Liver (tissue), 3 donors: ENCODE data around the gene CHPF2.

Source experiments
- ATF3 ChIP-seq: IDR thresholded peaks from 2 replicates; pipeline ENCODE4 v1.6.1; 2016; ENCODE audit warnings: antibody characterized with exemption
- CTCF ChIP-seq: fragments of 150-350 bp; IDR thresholded peaks from 2 replicates; pipeline ENCODE4 v1.5.1; 2017; ENCODE audit warnings: improper control_type of control experiment, low read depth, low read length; ENCODE audit not compliant: missing input control
- EGR1 ChIP-seq, 2 donors: IDR thresholded peaks; 2 replicates each; pipeline ENCODE4 v1.6.1; 2016 to 2018; ENCODE audit warnings: antibody characterized with exemption in 2 of 2, low read depth in 2 of 2
- FOXA1 ChIP-seq: IDR thresholded peaks from 2 replicates; pipeline ENCODE4 v1.6.1; 2016; ENCODE audit warnings: antibody characterized with exemption
- GABPA ChIP-seq, 2 donors: IDR thresholded peaks in 1 of 2; conservative IDR thresholded peaks in 1 of 2; 2 replicates each; pipeline ENCODE4 v1.6.1; 2016; ENCODE audit warnings: antibody characterized with exemption in 2 of 2, mild to moderate bottlenecking in 1 of 2, moderate library complexity in 1 of 2
- MAX ChIP-seq: IDR thresholded peaks from 2 replicates; pipeline ENCODE4 v1.6.1; 2016; ENCODE audit warnings: antibody characterized with exemption
- NR2F2 ChIP-seq: IDR thresholded peaks from 2 replicates; pipeline ENCODE4 v1.6.1; 2016; ENCODE audit warnings: antibody characterized with exemption
- REST ChIP-seq: IDR thresholded peaks from 2 replicates; pipeline ENCODE4 v1.6.1; 2016; ENCODE audit warnings: antibody characterized with exemption, mild to moderate bottlenecking
- TAF1 ChIP-seq: conservative IDR thresholded peaks from 2 replicates; pipeline ENCODE4 v1.6.1; 2016; ENCODE audit warnings: antibody characterized with exemption, mild to moderate bottlenecking
- YY1 ChIP-seq: IDR thresholded peaks from 2 replicates; pipeline ENCODE4 v1.6.1; 2016; ENCODE audit warnings: antibody characterized with exemption, mild to moderate bottlenecking
- ZBTB33 ChIP-seq: IDR thresholded peaks from 2 replicates; pipeline ENCODE4 v1.6.1; 2016; ENCODE audit warnings: antibody characterized with exemption
- donor health status: healthy.
- donor health status: healthy.

GRCh38 chr7:151257990-151258389 lies 25.7 kb downstream of the CHPF2 start:
- TF ChIP-seq CTCF = no peak
- TF ChIP-seq MAX = no peak
- no peak for TF ChIP-seq YY1
- TF ChIP-seq REST = no peak
- no peak for TF ChIP-seq TAF1
- no peak for TF ChIP-seq GABPA (IDR thresholded peaks at IDR 0.05 in 1 of 2, conservative IDR thresholded peaks at IDR 0.05 in 1 of 2)
- TF ChIP-seq NR2F2 = no peak
- no peak for TF ChIP-seq ZBTB33
- TF ChIP-seq ATF3 = no peak
- no peak for TF ChIP-seq EGR1 (IDR thresholded peaks at IDR 0.05; ENCODE audit: low read depth in 2 of 2)
- TF ChIP-seq FOXA1 = no peak
